8988T (cell line): Measurements from ENCODE around the gene HCFC1R1.
A peak's percentile ranks its signal among the peaks of the same experiment; 100 is the strongest.

Experiments
- DNase-seq: peaks from one replicate; pipeline ENCODE4 v3.0.0; 2011

The HCFC1R1 gene

DNA sequence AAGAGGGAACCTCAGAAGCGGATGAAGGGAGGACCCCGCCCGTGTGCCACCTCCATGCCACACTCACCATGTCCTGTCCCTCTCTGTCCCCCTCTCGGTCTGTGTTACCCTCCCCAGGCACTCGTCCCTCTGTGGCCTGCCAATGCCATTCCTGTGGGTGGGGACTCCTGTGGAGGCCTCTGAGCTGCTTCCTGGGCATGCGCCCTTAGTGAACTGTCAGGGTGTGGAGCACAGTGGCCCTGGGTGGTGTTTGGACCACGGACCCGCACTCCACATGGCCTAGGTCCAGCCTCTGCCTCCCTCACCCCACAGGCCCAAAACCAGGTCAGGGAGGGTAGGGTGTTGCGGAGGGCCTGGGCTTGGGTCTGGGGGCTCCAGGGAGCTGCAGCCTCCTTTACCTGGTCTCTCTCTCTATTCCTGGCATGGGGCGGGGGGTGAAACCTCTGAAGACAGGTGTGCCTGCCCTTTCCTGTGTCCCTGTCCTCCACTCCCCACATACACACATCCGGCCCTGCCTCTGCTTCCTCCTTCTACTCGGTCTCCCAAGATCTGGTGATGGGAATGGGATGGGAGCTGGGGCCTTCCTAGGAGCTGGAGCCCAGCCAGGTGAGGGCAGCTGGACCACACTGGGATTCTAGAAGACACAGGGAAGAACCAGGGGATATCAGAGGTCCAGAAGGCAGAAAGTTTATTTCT lies 32.0 kb downstream of the HCFC1R1 start:
- DNase-seq = no peak

DNA sequence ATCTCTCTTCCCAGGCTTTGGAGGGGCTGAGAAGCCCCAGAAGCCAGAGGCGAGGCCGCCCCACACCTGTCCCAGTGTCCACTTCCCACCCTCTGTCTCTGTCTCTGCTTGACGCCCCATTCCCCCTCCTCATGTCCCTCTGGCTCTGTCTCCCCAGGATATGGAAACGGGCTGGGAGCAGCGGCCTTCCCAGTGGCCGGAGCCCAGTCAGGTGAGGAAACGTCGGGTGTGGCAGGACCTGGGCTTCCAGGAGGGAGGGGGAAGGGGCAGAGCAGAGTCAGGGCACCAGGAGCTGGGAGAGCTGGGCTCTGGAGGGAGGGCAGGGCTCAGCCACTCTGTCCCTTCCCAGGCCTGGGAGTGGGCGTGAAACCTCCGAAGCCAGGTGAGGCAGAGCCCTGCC lies 32.9 kb downstream of the HCFC1R1 start:
- no peak for DNase-seq

DNA sequence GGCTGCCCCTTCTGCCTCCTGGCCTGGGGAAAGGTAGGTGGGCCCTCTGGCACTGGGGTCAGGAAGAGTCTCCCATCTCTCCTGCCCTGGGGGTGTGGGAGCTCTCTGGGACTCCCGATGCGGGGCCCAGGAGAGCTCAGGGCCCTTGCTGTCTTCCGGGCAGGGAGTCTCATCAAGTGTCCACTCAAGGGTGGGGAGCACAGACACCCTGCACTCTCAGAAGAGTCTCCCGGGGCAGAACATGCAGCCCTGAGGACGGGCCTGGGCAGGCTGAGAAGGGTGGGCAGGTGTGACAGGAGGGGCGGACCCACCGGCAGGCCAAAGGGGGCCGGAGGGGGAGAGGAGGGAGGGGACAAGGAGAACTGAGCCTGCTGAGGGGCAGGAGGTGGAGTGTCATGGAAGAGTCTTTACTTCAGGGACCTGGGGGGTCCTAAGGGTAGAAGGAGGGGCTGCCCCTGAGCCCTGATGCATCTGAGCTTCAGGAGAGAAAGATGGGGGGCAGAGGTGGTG lies 35.1 kb downstream of the HCFC1R1 start:
- DNase-seq = no peak

- no peak for DNase-seq
Measured at GRCh38 chr16:2987833-2988232, 35.9 kb downstream of the HCFC1R1 start.

DNA sequence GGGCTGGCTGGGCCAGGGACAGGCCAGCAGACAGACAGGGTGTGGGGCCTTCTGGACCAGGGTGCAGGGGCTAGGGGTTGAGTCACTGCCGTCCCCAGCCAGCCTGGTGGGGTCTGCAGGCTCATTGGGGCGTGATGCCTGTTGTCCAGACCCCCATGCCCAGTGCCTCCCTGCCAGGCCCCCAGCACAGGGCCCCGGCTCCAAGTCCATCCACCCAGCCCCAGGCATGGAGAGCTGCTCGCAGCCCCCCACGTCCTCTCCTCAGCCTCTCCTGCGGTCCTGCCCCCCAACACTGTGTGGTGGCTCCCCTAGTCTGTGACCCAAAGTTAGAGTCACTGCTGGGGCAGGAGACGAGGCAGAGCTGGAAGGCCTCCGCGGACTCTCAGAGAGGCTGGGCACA lies 36.5 kb downstream of the HCFC1R1 start:
- no peak for DNase-seq

DNA sequence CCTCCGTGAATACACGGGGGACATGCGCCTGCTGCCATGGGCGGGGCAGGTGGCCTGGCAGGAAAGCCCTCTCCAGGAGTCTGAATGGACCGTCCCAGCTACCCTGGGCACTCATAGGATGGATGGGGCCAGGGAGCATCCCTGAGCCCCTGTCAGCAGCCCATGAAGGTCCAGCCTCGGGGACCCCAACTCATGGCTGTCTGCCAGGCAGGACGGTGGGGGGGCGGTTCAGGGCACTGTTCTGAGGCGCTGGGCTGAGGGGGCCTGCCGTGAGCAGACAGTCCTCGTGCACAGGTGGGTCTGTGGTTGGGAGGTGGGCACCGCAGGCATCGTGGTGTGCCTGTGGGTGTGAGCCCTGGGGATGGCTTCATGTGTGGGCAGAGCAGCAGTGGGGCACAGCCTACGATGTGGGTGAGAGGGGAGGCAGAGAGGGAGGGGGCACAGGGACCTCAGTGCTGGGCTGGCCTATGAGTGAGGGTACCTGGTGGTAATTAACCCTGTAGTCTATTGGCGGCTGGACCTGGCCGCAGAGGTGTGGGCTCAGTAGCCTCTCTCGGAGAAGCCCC lies 37.0 kb downstream of the HCFC1R1 start:
- no peak for DNase-seq

DNA sequence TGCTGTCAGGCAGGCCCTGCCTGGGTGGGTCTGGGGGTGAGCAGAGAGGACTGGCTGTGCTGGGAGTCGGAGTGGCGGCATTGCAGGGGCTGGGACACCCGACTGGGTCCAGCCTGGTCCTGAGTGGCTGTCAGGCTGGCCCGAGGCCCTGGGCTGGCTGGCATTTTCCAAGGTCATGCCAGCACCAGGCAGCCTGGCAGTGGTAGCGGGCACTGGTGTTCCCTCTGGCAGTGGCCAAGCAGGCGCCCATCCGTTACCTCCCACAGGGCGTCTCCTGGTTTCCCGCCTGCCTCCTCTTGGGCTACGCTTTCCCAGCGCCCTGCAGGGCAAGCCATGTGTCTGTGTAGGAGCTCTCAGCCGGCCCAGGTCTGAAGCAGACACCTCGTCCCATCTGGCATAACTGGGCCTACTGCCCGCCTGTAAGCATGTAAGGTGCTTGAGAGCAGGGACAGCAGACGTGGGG lies 37.8 kb downstream of the HCFC1R1 start:
- DNase-seq = no peak

- DNase-seq = no peak
Measured at GRCh38 chr16:2985462-2985861, 38.3 kb downstream of the HCFC1R1 start.

DNA sequence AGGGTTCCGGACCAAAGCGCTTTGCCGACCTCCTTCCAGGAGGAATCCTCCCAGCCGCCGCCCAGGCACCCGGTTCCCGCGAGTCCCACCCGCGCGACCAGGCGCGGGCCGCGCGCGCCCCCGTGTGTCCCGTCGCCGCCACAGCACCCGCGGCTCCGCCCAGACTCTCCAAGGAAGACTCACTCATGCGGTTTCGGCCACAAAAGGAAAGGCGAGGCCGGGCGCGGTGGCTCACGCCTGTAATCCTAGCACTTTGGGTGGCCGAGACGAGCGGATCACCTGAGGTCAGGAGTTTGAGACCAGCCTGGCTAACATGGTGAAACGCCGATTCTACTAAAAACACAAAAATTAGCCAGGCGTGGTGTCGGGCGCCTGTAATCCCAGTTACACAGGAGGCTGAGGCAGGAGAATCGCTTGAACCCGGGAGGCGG lies 40.0 kb downstream of the HCFC1R1 start:
- DNase-seq = peak; percentile 96

DNA sequence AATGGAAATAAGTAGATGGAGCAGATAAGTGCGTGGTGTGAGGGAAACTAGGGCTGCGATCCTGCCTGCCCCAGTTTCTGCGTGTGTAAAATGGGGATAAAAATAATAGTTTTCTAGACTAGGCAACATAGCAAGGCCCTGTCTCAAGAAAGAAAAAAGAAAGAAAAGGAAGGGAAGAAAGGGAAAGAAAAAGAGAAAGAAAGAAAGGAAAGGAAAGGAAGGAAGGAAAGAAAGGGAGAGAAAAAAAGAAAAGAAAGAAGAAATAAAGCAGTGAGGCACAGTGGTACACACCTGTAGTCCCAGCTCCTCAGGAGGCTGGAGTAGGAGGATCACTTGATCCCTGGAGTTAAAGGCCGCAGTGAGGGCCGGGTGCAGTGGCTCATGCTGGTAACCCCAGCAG lies 41.3 kb downstream of the HCFC1R1 start:
- no peak for DNase-seq

DNA sequence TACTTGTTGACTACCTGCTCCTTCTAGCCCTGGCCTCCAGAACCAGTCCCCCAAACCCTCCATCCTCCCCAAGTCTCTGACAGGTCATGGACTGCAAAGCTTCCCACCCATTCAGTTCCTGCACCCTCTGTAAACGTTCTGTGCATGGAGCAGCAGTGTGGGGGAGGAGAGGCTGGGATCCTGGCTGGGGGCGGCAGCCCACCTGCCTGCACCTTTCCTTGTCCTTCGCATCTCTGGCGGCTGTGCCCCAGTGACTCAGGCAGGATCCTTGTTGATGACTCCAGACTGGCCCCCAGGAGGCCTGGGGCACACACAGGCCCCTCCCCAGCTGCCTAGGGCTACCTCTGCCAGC lies 41.9 kb downstream of the HCFC1R1 start:
- DNase-seq = no peak

DNA sequence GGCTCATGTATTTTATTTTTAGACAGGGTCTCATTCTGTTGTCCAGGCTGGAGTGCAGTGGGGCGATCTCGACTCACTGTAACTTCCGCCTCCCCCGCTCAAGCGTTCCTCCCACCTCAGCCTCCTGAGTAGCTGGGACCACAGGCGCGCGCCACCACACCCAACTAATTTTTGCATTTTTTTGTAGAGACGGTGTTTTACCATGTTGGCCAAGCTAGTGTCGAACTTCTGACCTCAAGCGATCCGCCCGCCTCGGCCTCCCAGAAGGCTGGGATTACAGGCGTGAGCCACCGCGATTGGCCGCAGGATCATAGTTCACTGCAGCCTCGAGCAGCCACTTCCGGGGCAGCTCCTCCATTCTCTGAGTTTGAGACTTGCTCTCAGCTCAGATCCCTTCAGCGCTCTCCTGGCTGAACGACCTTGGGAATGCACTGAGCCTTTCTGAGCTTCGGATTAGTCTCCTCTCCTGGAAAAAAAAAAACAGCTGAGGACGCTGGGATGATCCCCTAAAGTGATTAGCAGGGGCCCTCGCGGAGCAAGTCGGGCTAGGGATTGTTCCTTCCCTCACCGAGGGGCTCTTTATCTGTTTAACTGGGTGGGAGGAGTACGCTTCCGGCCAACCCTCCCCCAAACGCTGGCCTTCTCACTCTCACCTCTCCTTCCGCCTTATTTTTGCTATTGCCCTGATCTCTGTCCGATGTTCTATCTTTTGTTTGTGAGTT lies 42.4 kb downstream of the HCFC1R1 start:
- no peak for DNase-seq

- peak; percentile 100 for DNase-seq
Measured at GRCh38 chr16:2980227-2981176, 43.2 kb downstream of the HCFC1R1 start, which contains the start of gene PKMYT1. Gene PKMYT1, minus strand, starts transcription at chr16:2980446. Its CDS starts 789 bp downstream, at chr16:2979657.

DNA sequence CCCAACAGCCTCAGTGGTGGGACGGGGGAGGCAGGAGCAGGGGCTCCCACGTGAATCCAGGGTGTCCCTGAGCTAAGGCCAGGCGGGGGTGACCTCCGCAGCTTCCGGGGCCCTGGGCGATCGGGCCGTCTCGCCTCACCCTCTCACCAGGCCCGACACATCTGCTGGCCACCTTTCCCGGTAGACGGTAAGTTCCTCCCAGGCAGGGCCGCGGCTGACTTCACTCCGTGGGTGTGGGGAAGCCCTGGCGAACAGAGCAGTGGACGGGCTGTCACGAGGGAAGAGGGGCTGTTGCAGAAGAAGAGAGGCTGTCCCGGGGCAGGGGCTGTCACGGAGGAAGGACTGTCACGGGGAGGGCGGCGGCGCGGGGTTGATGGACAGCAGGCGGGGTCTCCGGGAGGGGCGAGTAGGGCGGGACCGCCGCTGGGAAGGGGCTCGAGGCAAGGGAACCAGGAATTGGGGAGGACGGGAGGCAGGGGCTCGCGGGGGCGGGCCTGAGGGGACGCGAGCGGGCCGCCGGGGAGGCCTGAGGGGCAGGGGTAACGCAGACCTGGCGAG lies 44.0 kb downstream of the HCFC1R1 start:
- peak; percentile 45 for DNase-seq

GRCh38 chr16:2977440-2977839 lies 46.3 kb downstream of the HCFC1R1 start:
- no peak for DNase-seq

GRCh38 chr16:2976673-2977072 lies 47.1 kb downstream of the HCFC1R1 start:
- DNase-seq = no peak

- no peak for DNase-seq
Measured at GRCh38 chr16:2976201-2976600, 47.5 kb downstream of the HCFC1R1 start.

DNA sequence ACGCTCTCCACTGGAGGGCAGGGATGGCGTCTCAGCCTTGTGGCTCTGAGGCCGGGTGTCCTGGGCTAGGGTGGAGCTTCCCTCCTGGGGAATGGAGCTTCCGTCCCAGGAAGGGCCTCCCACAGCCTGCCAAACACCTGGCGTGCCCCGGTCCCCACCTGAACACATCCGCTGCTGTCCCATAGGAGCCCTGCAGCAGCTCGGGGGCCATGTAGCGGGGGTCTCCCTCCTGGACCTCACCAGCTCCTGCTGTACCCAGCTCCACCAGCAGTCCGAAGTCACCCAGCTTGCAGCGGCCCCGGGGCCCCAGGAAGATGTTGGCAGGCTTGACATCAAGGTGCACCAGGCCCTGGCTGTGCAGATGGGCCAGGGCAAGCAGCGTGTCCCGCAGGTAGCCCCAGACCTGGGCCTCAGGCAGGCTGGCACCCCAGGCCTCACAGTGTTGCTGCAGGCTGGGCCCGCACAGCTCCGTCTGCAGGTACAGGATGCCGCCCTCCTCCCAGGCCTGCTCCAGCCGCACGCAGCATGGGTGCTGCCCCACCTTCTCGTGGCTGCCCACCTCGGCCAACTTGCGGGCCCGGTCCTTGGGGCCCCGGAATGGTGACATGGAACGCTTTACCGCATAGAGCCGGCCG lies 48.5 kb downstream of the HCFC1R1 start:
- DNase-seq = no peak

- DNase-seq = no peak
Measured at GRCh38 chr16:2974319-2975056, 49.3 kb downstream of the HCFC1R1 start.

GRCh38 chr16:2973605-2974318 lies 50.0 kb downstream of the HCFC1R1 start:
- no peak for DNase-seq
